RWPE1 (cell line): Measurements from ENCODE around the gene PTCH2.

Source experiments
- CTCF ChIA-PET: fragments of 350-600 bp; sonication (Branson Sonifier 250); formaldehyde crosslinking; extraction: SDS; loops from one replicate; lab custom pipeline; 2021; lab: Yijun Ruan, JAX
- POLR2A ChIA-PET: fragments of 400-600 bp; formaldehyde crosslinking; extraction: SDS; loops from one replicate; lab custom pipeline; 2020; ENCODE audit warnings: antibody characterized with exemption; ENCODE audit not compliant: low non-redundant PET; lab: Yijun Ruan, JAX
- DNase-seq: peaks from one replicate; pipeline ENCODE4 v3.0.0; 2012; ENCODE audit warnings: low spot score
- H3K27ac ChIP-seq: fragments of 450-650 bp; 2 replicates; pipeline ENCODE4 v1.5.1; 2017
- CTCF ChIP-seq: fragments of 450-650 bp; conservative IDR thresholded peaks from 2 replicates; pipeline ENCODE4 v1.5.1; 2017; ENCODE audit warnings: low read depth, mild to moderate bottlenecking

Gene PTCH2

GRCh38 chr1:44834328-44834727, 8.7 kb downstream of the PTCH2 start:
- ChIA-PET POLR2A (no interaction called here), CTCF (interaction anchor here (0.6 kb wide), 1 partner anchor 899 kb away, joined by 3 read pairs; no protein-coding TSS in a partner anchor)
- no peak for TF ChIP-seq CTCF
- no peak for DNase-seq
- H3K27ac ChIP-seq: no peak overlapping the region

GRCh38 chr1:44832056-44832705, 10.9 kb downstream of the PTCH2 start:
- no peak for TF ChIP-seq CTCF
- no peak for DNase-seq
- ChIA-PET CTCF (no interaction called here), POLR2A (no interaction called here)
- H3K27ac ChIP-seq: no peak overlapping the region

GRCh38 chr1:44831516-44831915, 11.5 kb downstream of the PTCH2 start:
- POLR2A ChIA-PET: no interaction called here
- no peak for TF ChIP-seq CTCF
- no peak overlapping the region for H3K27ac ChIP-seq
- CTCF ChIA-PET: interaction anchor here (0.7 kb wide), 1 partner anchor 11 kb away, joined by 3 read pairs; no protein-coding TSS in a partner anchor
- no peak for DNase-seq

GRCh38 chr1:44830900-44831304, 12.2 kb downstream of the PTCH2 start:
- POLR2A ChIA-PET: no interaction called here
- peak overlapping the region; percentile 7 for H3K27ac ChIP-seq
- TF ChIP-seq CTCF: no peak
- CTCF ChIA-PET: interaction anchor here (0.7 kb wide), 1 partner anchor 10 kb away, joined by 3 read pairs; no protein-coding TSS in a partner anchor
- no peak for DNase-seq

GRCh38 chr1:44829506-44830384, 13.3 kb downstream of the PTCH2 start:
- TF ChIP-seq CTCF: no peak
- ChIA-PET POLR2A (no interaction called here), CTCF (no interaction called here)
- no peak for DNase-seq
- H3K27ac ChIP-seq: peak overlapping the region; percentile 4; the same call in 1 of the 2 replicates

GRCh38 chr1:44828841-44829440, 14.1 kb downstream of the PTCH2 start:
- ChIA-PET CTCF (no interaction called here), POLR2A (no interaction called here)
- no peak for TF ChIP-seq CTCF

More at GRCh38 chr1:44828841-44829440, 14.1 kb downstream of the PTCH2 start:
- no peak for DNase-seq
- H3K27ac ChIP-seq: no peak overlapping the region; the same call in 1 of the 2 replicates
